HG03442 (cell line): Measurements from ENCODE around the gene SUPT4H1.
A peak's percentile ranks its signal among the peaks of the same experiment; 100 is the strongest.

Experiments used
- ATAC-seq: cut with Tn5 transposase; IDR thresholded peaks from one replicate; pipeline ENCODE4 v1.9.1; 2021; ENCODE audit warnings: mild to moderate bottlenecking, moderate library complexity; ENCODE audit not compliant: unreplicated experiment

The SUPT4H1 gene

GRCh38 chr17:58330997-58331814 lies 20.8 kb downstream of the SUPT4H1 start:
- ATAC-seq, result no peak

GRCh38 chr17:58330538-58330996 lies 21.4 kb downstream of the SUPT4H1 start:
- ATAC-seq, result no peak

- ATAC-seq, result peak; percentile 14
These were observed 22.0 kb downstream of the SUPT4H1 start for GRCh38 chr17:58329810-58330537.

- ATAC-seq, result peak; percentile 43
These were observed 22.8 kb downstream of the SUPT4H1 start for GRCh38 chr17:58329035-58329809.

- ATAC-seq, result no peak
These were observed 23.6 kb downstream of the SUPT4H1 start, which contains the start of gene TSPOAP1 for GRCh38 chr17:58328195-58329034. Gene TSPOAP1 (minus strand): TSS chr17:58328795. CDS start chr17:58327920, 875 bp downstream.

GRCh38 chr17:58327363-58328194 lies 24.4 kb downstream of the SUPT4H1 start:
- ATAC-seq, result no peak

GRCh38 chr17:58326609-58327362 lies 25.2 kb downstream of the SUPT4H1 start:
- ATAC-seq, result no peak

- no peak for ATAC-seq
These were observed 26.0 kb downstream of the SUPT4H1 start for GRCh38 chr17:58325976-58326468.

GRCh38 chr17:58325289-58325726 lies 26.7 kb downstream of the SUPT4H1 start:
- no peak for ATAC-seq

GRCh38 chr17:58324409-58325288 lies 27.4 kb downstream of the SUPT4H1 start:
- ATAC-seq, result no peak

- no peak for ATAC-seq
These were observed 28.0 kb downstream of the SUPT4H1 start for GRCh38 chr17:58324056-58324408.

- no peak for ATAC-seq
These were observed 28.5 kb downstream of the SUPT4H1 start for GRCh38 chr17:58323366-58324055.

GRCh38 chr17:58322581-58323185 lies 29.3 kb downstream of the SUPT4H1 start:
- ATAC-seq, result no peak

GRCh38 chr17:58321571-58322525 lies 30.2 kb downstream of the SUPT4H1 start:
- ATAC-seq, result no peak

GRCh38 chr17:58320570-58321323 lies 31.3 kb downstream of the SUPT4H1 start:
- no peak for ATAC-seq
